ENCODE measurements around the gene LHPP.

LHPP gene

GRCh38 chr10:124473070-124473469, 11.4 kb downstream of the LHPP start:
- DNase-seq, result no peak

- no peak for DNase-seq
Observed at GRCh38 chr10:124474514-124475070, 13.0 kb downstream of the LHPP start.

- no peak for DNase-seq
Observed at GRCh38 chr10:124476043-124476725, 14.6 kb downstream of the LHPP start.

- DNase-seq, result no peak
Observed at GRCh38 chr10:124477614-124478363, 16.2 kb downstream of the LHPP start.

- no peak for DNase-seq
Observed at GRCh38 chr10:124478515-124478914, 16.9 kb downstream of the LHPP start.

GRCh38 chr10:124480860-124481259, 19.2 kb downstream of the LHPP start:
- DNase-seq, result no peak

GRCh38 chr10:124481717-124482116, 20.1 kb downstream of the LHPP start:
- DNase-seq, result no peak

GRCh38 chr10:124482236-124482800, 20.7 kb downstream of the LHPP start:
- no peak for DNase-seq

GRCh38 chr10:124482876-124483275, 21.3 kb downstream of the LHPP start:
- DNase-seq, result no peak

- DNase-seq, result no peak
Observed at GRCh38 chr10:124484031-124484430, 22.4 kb downstream of the LHPP start.

GRCh38 chr10:124484661-124485060, 23.0 kb downstream of the LHPP start:
- no peak for DNase-seq

GRCh38 chr10:124486635-124487034, 25.0 kb downstream of the LHPP start:
- DNase-seq, result no peak

- no peak for DNase-seq
Observed at GRCh38 chr10:124491105-124491504, 29.5 kb downstream of the LHPP start.

GRCh38 chr10:124492266-124492665, 30.6 kb downstream of the LHPP start:
- DNase-seq, result no peak

GRCh38 chr10:124493214-124493882, 31.7 kb downstream of the LHPP start:
- no peak for DNase-seq

- DNase-seq, result peak; percentile 18
Observed at GRCh38 chr10:124494046-124494807, 32.6 kb downstream of the LHPP start.

GRCh38 chr10:124495162-124495561, 33.5 kb downstream of the LHPP start:
- no peak for DNase-seq

GRCh38 chr10:124495725-124496124, 34.1 kb downstream of the LHPP start:
- DNase-seq, result no peak

GRCh38 chr10:124496150-124496549, 34.5 kb downstream of the LHPP start:
- DNase-seq, result no peak

- no peak for DNase-seq
Observed at GRCh38 chr10:124496620-124497019, 35.0 kb downstream of the LHPP start.

- DNase-seq, result no peak
Observed at GRCh38 chr10:124497196-124497881, 35.7 kb downstream of the LHPP start.

- DNase-seq, result no peak
Observed at GRCh38 chr10:124498056-124498455, 36.4 kb downstream of the LHPP start.
